ENCODE measurements around the gene AHNAK.

DNA sequence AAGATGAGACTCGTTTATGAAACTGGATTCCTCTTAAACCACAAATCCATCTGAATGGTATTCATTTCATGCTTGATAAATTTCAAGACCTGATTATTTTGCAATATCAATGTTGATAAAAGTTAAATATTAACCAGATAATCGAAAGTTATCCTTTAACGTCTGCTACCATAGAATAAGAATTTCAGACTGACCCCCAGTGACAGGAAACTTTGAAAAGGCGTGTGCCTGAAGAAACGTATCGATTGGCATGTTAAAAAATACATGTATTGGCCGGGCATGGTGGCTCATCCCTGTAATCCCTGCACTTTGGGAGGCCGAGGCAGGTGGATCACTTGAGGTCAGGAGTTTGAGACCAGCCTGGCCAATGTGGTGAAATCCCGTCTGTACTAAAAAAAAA is 113.9 kb downstream of the AHNAK start:
- TF ChIP-seq POLR2A (IDR thresholded peaks at IDR 0.05) (no peak), CTCF (IDR thresholded peaks at IDR 0.05) (no peak), EP300 (IDR thresholded peaks at IDR 0.05) (no peak)

Measured in ovary (tissue), 3 donors.